Body of pancreas (tissue), 4 donors: Measurements from ENCODE around the gene NLRP6.

ENCODE experiments used
- POLR2A ChIP-seq, 3 donors: fragments of 450-650 bp; IDR thresholded peaks; one replicate each; pipeline ENCODE4 v1.6.1; 2016; ENCODE audit warnings: antibody characterized with exemption in 3 of 3, mild to moderate bottlenecking in 2 of 3
- TF ChIP-seq, protein P1 (sequence below), 7 experiments: fragments of 450-650 bp in 4 of 7; fragments of 200-600 bp in 3 of 7; sonication (generic) in 3 of 7; IDR thresholded peaks; one replicate each; pipeline ENCODE4 v1.5.1; 2016 to 2019; ENCODE audit warnings: antibody characterized with exemption in 7 of 7

GRCh38 chr11:257766-258493 is 20.3 kb upstream of the NLRP6 start:
- TF ChIP-seq, protein P1, sequence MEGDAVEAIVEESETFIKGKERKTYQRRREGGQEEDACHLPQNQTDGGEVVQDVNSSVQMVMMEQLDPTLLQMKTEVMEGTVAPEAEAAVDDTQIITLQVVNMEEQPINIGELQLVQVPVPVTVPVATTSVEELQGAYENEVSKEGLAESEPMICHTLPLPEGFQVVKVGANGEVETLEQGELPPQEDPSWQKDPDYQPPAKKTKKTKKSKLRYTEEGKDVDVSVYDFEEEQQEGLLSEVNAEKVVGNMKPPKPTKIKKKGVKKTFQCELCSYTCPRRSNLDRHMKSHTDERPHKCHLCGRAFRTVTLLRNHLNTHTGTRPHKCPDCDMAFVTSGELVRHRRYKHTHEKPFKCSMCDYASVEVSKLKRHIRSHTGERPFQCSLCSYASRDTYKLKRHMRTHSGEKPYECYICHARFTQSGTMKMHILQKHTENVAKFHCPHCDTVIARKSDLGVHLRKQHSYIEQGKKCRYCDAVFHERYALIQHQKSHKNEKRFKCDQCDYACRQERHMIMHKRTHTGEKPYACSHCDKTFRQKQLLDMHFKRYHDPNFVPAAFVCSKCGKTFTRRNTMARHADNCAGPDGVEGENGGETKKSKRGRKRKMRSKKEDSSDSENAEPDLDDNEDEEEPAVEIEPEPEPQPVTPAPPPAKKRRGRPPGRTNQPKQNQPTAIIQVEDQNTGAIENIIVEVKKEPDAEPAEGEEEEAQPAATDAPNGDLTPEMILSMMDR (IDR thresholded peaks at IDR 0.05), result peak in 3 of 7 experiments; percentile 11 to 38 (median 23)
- TF ChIP-seq POLR2A (IDR thresholded peaks at IDR 0.05), result no peak
